GM19463 (cell line): Measurements from ENCODE around the gene RAPGEF2.
"Not testable (repeated sequence)": the region's sequence is repeated elsewhere in the genome, so short reads cannot be mapped to it uniquely, and the experiment has no call there.

Experiments used
- ATAC-seq: cut with Tn5 transposase; IDR thresholded peaks from one replicate; pipeline ENCODE4 v1.9.1; 2021; ENCODE audit warnings: mild to moderate bottlenecking, moderate library complexity; ENCODE audit not compliant: unreplicated experiment

Gene RAPGEF2

GRCh38 chr4:159158083-159158617 lies 55.3 kb downstream of the RAPGEF2 start:
- ATAC-seq: no peak

- no peak for ATAC-seq
These were observed 56.1 kb downstream of the RAPGEF2 start for GRCh38 chr4:159158985-159159384.

- ATAC-seq: no peak
These were observed 56.7 kb downstream of the RAPGEF2 start for GRCh38 chr4:159159611-159160010.

DNA sequence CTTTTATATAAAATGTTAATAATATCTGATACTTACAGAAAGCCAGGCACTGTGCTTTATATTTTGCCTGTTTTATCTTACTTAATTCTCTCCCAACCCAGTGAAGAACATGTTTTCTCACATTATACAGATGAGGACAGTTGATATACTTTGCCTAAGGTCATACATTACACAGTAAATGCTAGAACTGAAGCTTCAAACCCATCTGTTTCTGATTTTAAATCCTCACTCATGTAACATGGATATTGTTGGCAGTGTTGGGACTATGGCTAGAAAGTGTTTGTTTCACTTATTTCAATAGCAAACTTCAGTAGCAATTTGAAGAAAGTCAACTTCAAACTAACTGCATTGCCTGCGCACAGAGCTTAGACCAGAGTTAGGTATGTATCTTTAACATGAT lies 57.4 kb downstream of the RAPGEF2 start:
- ATAC-seq: no peak

GRCh38 chr4:159161436-159161835 lies 58.6 kb downstream of the RAPGEF2 start:
- not testable (repeated sequence) for ATAC-seq

DNA sequence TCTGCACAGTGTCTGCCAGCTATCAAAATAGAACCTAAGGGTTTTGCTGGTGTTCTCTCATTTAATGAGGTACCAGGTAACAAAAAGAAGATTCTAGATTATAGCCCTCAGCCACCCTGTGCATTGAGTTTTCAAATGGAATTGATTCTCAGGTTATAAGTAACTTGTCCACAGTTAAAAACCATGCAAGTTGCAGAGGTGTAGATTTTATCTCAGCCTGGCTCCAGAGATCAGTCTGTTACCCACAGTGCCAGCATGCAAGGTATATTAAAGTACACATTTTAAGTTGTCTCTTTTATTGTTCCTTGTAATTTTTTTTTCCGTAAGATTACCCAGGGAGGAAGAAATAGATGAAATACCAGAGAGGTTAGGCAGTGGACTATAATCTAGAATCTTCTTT lies 59.7 kb downstream of the RAPGEF2 start:
- ATAC-seq: no peak

DNA sequence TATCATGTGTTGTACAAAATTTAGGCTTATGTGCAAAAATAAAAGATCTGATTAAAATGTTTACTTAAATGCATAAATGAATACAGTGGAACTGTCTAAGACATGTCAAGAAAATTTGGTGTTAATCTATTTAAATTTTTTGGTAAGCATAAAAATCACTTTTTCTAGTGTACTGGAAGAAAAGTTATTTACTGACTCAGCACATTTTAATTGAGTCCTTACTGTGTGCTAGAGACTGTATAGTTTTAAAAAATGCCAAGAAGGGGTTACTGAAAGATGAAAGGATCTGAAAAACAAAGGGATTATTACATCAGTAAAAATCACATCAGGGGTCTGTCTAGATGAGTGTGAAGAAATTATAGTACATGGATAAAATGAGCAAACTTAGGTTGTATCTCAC lies 60.6 kb downstream of the RAPGEF2 start:
- no peak for ATAC-seq

DNA sequence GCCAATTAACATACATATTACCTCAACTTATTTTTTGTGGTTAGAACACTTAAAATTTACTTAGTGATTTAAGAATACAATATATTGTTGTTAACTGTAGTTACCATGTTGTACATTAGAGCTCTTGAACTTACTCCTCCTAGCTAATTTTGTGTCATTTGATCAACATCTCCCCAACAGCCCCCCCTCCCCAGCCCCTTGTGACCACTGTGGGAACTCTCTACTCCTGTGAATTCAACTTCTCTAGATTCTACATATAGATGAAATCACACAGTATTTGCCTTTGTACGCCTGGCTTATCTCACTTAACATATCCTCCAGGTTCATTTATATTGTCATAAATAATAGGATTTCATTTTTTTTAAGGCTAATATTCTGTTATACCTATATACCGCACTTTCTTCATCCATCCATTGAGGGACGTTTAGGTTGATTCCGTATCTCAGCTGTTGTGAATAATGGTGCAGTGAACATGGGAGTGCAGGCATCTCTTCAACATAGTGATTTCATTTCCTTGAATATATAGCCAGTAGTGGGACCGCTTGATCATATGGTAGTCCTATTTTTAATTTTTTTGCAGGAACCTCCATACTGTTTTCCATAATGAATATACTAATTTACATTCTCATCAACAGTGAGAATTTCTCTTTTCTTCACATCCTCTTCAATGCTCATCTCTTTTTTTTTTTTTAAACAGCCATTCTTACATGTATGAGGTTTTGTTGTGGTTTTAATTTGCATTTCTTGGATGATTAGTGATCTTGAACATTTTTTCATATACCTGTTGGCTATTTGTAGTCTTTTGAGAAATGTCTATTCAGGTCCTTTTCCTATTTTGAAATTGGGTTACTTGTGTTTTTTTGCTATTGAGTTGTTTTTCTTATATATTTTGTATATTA lies 66.8 kb downstream of the RAPGEF2 start:
- ATAC-seq: peak; percentile 72

DNA sequence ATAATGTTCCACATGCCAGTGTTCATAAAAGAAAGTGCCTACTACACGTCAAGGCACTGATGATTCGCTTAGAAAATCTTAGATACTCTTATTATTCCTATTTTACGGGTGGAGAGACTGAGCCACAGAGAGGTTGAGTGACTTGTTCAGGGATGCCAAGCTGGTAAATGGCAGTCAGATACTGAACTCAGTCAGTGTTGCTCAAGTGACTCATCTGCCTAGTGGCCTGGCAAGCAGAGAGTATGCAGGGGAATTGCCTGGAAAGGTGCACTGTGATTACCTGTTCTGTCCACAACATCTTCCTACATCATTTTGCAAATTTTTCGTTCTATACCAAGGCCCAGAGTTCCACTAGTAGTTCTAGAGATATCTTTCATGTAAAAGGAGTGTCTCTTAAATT lies 68.4 kb downstream of the RAPGEF2 start:
- no peak for ATAC-seq

GRCh38 chr4:159173886-159174285 lies 71.0 kb downstream of the RAPGEF2 start:
- no peak for ATAC-seq

DNA sequence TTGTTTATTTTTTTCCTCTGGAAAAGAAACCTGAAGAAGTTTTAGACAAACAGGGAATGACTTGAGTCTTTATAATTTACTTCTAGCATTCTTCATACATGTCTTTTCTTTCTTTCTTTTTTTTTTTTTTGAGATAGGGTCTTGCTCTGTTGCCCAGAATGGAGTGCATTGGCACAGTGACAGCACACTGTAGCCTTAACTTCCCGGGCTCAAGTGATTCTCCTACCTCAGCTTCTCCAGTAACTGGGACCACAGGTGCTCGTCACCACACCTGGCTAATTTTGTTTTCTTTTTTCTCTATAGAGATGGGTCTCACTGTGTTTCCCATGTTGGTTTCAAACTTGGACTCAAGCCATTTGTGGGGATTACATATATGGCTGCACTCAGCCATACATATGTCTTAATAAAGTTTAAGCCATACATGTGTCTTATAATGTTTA lies 71.8 kb downstream of the RAPGEF2 start:
- ATAC-seq: no peak

GRCh38 chr4:159175085-159175988 lies 72.5 kb downstream of the RAPGEF2 start:
- ATAC-seq: peak; percentile 65

- no peak for ATAC-seq
These were observed 73.1 kb downstream of the RAPGEF2 start for GRCh38 chr4:159175989-159176375.

GRCh38 chr4:159177265-159178150 lies 74.6 kb downstream of the RAPGEF2 start:
- no peak for ATAC-seq

DNA sequence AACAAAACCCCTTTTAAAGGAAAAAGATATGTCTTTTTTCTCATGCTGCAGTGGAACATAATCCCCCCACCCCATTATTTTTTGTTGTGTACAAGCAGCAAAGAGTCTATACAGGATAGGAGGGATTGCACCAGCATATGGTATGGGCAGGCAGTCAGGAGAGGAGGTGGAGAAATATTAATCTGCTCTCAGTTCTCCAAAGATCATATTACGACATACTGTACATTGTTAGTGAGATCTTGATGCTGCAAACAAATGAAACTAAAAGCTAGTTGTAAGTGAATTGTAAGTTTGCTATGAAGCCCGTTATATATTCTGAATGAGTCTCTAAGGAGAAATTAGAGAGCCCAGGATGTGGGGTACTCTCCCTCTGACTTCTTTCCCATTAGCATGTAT lies 75.3 kb downstream of the RAPGEF2 start:
- no peak for ATAC-seq

GRCh38 chr4:159178979-159179969 lies 76.4 kb downstream of the RAPGEF2 start:
- ATAC-seq: no peak

- not testable (repeated sequence) for ATAC-seq
These were observed 81.2 kb downstream of the RAPGEF2 start for GRCh38 chr4:159183885-159184605.

DNA sequence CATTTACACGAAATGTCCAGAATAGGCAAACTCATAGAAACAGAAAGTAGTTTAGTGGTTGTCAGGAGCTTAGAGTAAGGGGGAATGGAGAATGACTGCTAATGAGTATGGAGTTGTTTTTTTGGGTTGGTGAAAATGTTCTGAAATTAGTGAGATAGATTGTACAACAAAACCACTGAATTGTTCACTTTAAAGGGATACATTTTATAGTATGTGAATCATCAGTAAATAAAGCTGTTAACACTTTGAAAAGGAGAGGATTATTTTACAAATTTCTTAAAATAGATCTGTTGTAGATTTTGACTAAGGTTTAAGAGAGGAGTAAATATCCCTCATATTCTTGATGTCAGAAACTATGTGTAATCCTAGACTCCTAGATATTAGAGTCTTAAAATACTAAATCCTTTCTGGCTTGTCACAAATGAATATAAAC lies 82.7 kb downstream of the RAPGEF2 start:
- no peak for ATAC-seq

- no peak for ATAC-seq
These were observed 85.8 kb downstream of the RAPGEF2 start for GRCh38 chr4:159188646-159189045.
